DMS53 treated with DMSO at 0.1 percent for 48 hours (cell line): ENCODE data around the gene SRMS.
"Not testable (repeated sequence)": the region's sequence is repeated elsewhere in the genome, so short reads cannot be mapped to it uniquely, and the experiment has no call there.

ENCODE experiments used
- DNase-seq: peaks from one replicate; lab custom pipeline; 2025; ENCODE audit not compliant: unreplicated experiment; lab: John Stamatoyannopoulos, UW

Gene SRMS

DNA sequence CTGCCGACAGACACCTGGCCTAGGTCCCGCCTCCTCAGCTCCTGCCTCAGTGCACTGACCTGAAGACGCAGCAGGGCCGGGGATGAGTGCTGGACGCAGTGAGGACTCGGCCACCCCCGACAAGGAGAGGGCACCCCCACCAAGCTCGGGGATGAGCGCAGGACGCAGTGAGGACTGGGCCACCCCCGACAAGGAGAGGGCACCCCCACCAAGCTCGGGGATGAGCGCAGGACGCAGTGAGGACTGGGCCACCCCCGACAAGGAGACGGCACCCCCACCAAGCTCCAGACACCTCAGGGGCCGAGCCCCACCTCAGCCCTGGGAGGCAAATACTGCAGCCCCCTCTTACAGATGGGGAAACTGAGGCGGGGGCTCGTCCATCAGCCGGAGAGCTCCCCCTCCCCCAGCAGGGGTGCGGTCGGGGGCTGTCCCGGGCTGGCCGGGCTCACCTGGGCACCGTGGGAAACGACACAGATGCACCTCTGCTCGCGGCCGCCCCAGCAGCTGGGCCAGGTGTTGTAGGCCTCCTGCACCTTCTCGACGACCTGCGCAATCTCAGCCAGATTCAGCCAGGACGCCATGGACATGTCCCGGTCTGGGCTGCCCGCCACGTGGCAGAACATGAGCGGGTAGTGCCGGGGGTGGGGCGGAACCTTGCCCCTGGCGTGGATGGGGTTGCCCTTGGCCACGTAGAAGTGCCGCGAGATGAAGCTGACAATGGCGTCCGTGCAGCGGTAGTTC lies 19.0 kb upstream of the SRMS start:
- DNase-seq, result no peak

DNA sequence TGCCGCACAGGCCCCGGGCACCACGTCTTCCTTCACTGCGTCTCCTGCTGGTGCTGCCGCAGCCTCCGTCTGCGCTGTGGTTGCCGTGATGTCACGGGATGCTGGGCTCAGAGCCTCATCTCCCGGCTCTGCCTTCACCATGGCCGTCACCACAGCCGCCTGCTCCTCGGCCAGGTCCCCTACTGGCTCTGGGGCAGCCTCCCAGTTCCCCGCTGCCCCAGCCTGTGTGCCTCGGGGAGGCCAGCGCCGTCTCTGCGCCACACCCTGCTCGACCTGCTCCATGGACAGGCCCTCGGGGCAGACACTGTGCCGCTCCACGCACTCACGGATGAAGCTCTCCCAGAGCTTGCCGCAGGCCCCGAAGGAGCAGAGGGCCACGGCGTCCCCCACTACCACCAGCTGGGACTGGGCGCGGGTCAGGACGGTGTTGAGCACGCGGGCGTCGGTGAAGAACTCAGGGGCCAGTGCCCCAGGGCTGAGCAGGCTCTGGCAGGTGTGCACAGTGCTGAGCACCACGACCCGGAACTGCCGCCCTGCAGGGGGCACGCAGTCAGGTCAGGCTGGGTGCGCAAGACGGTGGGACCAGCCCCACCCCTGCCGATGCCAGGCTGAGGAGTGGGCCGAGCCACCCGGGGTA lies 18.3 kb upstream of the SRMS start:
- no peak for DNase-seq

DNA sequence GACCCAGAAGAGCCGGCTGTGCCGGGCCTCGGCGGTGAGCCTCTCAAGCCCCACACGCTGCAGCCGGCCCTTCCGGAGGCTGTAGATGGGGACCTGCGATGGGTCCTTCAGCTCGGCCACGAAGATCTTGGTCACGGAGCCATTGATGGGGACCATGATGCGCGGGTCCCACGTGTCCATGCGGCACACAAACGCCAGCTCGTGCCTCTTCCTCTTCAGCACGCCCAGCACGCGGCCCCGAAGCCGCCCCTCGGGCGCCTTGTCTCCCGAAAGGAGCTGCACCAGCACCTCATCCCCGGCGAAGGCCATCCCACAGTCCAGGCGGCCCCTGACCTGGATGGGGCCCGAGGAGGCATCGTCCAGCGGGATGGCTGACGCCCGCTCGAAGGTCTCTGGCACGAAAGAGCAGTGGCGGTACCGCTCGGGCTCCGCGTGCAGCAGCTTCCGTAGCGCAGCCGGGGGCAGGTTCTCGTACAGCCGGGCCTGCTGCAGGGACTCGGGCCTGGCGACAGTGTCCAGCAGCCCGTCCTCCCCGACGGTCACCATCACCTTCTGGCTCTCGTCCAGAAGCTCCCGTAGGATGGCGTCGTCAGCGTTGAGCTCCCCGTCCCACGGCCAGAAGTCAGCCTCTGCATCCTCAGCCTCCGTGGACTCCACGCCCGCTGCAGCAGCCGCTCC lies 17.6 kb upstream of the SRMS start:
- DNase-seq, result no peak

DNA sequence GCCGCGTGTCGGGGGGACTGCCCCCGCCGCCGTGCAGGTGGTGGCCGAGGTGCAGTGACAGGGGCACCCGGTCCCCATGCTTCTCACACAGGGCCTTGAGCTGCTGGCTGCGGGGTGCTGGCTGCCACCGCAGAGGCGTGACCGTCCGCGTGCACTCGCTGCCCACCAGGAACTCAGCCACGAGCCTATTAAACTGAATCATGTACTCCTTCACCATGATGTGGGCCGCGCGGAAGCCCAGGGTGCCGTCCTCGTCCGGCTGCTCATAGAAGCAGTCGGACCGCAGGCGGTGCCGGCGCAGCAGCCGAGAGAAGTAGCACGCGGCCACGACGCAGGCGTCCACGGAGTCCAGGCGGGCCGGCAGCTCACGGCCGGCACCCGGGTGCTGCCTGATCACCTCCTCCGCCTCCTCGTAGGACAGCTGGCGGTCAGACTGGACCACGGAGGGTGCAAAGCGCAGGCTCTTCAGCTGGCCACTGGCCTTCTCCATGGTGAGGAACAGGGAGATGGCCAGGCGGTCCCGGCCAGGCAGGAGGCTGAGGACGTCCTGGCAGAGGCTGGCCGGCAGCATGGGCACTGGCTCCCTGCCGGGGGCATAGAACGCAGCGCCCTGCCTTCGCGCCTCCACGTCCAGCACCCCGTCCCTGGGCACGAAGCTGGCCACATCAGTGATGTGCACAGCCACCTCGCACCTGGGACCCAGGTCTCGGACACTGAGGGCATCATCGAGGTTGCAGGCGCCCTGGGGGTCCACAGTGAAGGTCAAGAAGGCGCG lies 16.7 kb upstream of the SRMS start:
- no peak for DNase-seq

DNA sequence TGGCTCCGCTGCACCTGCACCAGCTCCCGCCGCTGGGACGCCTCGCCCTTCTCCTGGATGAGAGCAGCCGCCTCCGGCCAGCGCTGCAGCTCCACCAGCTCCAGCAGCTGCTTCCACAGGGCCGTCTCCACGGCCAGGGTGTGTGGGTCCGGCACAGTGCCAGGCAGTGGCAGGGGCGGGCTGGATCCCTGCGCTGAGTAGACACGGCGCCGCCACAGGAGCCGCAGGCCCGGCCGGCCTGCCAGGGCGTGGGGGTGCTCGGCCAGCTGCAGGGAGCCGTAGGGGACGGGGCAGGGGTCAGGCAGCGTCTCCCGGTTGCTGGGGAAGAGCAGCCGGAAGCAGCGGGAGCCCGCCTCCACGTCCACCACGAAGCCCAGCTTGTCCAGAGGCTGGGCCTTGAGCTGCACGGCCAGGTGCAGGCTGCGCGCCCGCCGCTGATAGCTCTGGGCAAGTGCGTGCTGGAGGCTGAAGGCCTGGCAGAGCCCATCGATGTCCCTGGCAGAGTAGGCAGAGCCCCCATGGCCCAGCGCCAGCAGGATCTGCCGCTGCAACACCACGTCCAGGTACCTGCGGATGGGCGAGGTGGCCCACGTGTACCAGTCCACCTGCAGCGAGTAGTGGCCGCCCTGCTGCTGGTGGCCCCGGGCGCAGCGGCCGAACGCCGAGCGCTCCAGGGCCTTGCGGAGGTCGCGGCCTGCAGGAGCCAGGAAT lies 15.8 kb upstream of the SRMS start:
- no peak for DNase-seq

DNA sequence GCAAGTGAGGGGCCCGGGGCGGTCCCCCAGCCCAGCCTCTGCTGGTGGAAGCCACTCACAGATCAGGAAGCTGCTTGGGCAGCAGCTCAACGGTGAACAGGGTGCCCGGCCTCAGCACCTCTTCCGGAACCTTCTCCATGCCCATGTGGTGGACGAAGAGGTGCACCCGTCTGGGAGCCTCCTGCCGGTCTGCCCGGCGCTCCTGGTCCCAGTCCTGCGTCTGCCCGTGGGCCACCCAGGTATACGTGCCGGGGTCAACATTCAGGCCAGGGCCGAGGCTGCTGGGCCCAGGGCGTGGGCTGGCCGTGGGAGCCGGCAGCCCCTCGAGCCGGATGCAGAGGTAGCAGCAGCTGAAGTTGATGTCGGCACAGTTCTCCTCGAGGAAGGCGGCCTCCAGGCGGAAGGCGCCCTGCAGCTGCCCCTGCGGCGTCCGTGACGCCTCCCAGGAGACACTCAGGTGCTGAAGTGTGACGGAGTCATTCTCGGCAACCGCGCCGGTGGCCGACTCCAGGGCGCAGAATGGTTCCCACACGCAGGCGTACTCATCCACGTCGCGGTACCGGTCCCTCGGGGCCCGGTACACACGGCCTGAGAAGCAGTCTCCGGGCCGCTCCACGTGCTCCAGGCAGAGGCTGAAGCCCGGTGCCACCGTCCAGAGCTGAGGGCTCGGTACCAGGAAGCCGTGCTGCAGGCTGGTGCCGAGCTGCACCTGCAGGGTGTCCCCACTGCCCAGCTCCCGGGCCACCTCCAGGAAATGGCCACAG lies 15.1 kb upstream of the SRMS start:
- no peak for DNase-seq

DNA sequence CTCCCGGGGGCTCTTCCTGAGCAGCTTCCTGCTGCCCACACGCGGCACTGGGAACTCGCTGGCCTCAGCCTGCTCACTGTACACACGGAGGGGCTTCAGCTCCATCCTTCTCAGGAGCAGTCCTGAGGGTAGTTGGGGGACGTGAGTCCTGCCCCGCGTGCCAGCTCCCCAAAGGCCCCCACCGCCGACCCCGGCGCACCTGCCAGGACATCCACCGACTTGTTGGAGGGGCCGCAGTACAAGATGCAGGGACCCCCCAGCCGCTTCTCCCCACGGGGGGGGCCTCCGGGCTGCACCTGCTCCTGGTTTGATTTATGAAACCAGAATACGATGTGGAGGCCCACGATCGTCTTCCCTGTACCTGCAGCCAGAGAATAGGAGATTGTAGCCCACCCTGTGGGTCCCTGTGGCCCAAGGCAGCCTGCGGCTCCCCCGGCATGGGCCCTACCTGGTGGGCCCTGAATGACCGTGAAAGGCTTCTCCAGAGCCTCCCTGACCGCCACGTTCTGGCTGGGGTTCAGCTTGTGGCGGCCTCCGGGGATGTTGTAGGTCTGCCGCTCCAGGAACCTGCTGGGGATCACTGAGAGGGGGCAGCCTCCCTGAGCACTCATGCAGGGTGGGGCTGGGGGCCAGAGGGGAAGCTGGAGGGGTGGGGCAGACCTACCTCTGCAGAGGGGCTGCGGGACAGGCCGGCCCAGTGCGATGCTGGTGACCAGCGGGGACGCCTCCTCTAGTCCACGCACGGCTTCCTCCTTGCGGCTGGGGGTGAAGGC lies 14.3 kb upstream of the SRMS start:
- no peak for DNase-seq

DNA sequence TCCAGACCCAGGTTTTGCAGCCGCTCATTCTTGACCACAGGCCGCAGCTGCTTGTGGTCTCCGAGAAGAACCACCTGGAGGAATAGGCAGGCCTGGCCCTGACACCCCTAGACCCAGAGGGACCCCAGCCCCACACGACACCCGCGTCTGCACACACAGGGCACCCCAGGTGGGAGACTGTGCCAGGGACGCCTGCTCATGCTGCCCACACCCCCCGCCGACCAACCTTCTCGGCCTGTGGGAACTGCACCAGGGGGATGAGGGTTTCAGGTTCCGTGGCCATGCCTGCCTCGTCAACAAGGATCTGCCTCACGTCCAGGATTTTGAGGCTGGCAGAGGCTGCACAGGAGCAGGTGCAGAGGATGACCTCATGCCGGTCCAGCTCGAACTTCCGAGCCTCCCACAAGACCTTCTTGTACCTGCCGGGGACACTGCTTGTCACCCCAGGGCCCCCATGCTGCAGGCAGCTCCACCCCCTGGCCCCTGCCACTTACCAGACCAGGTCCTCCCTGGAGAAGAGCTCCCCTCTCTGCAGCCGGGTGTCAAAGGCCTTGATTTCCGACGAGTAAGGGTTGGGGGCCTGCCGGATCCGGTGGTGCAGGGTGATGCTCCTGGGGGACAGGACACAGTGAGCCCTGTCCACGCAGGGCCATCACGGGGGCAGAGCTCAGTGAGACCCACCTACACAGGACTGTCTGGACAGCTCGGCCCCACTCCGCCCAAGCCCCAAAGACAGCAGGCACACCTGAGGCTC lies 13.5 kb upstream of the SRMS start:
- no peak for DNase-seq

DNA sequence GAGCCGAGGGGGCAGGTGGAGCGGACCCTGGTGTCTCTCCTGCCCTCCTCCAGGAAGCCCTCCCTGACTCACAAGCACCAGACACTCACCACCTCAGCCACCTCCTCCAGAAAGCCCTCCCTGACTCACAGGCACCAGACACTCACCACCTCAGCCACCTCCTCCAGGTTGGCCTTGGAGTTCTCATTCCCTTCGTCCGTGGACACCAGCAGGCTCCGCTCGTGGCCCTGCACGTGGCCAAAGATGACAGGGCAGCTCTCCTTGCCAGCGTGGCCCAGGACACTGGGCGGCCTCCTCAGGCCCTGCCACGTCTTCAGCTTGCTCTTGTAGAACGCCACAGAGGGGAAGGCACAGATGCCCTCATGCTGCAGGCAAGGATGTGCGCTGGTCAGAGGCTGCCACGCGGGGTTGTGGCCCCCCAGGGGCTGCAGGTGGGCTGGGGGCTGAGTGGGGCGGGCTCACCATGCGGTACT lies 12.8 kb upstream of the SRMS start:
- no peak for DNase-seq

DNA sequence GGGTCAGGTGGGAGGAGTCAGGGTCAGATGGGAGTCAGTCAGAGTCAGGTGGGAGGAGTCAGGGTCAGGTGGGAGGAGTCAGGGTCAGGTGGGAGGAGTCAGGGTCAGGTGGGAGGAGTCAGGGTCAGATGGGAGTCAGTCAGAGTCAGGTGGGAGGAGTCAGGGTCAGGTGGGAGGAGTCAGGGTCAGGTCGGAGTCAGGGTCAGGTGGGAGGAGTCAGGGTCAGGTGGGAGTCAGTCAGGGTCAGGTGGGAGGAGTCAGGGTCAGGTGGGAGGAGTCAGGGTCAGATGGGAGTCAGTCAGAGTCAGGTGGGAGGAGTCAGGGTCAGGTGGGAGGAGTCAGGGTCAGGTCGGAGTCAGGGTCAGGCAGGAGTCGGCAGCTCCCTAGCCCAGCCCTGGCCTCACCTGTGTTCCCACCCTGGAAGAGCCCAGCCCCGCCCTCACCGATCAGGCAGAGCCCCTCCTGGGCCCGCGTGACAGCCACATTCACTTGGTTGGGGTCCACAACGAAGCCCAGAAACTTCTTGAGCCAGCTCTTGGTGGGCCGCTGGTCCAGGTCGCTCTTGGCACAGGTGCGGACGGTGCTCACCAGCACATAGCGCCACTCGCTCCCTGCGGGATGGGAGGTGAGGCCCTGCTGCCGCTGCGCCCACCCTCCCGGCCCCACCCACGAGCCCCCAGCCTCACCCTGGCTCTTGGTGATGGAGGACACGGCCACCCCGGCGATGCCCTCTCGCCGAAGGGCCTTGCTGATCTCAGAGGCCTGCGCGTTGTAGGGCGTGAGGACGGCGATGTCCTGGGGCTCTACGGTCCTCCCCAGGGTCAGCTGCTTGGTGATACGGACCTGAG lies 12.2 kb upstream of the SRMS start:
- not testable (repeated sequence) for DNase-seq

DNA sequence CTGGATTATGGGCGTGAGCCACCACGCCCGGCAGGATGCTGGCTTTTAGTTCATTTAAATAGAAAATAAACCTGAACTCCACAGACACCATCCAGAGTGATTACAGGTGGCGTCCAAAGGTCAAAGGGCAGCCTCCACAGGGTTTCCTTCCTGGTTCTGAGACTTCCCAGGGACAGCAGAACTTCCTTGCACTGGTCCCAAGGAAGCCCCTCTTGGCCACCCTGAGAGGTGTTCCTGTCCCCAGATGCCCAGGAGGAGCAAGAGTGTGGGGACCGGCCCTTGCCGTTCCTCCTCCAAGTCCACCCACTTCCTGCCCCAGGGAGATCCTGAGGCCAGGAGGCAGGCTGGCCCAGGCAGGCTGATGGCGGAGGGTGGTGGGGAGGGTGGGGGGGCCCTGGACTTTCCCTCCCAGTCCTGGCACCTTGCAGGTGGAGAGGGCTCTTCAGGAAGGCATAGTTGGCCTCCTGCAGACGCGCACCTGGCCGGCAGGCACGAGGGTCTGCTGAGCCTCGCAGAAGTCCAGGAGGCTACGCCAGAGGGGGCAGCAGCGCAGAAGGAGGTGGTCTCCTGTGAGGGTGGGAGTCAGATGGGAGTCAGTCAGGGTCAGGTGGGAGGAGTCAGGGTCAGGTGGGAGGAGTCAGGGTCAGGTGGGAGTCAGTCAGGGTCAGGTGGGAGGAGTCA lies 11.4 kb upstream of the SRMS start:
- DNase-seq, result no peak

DNA sequence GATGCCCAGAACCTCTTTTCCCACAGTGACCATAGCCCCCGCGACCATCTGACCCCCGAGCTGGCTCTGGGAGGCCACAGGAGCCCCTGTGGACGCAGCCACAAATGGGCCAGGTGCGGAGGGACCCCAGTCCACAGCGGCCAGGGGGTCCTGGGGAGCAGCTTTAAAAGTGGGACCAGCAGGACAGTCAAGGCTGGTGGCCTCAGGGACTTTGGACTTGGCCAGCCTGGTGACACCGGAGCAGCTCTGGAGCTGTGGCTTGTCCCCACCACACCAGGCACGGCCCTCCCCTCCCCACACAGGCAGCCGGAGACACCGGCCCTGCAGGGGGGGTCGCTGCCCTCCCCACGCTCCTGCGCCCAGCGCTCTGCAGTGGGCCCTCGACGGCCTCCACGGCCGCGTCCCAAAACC lies 9.9 kb upstream of the SRMS start:
- DNase-seq, result no peak

DNA sequence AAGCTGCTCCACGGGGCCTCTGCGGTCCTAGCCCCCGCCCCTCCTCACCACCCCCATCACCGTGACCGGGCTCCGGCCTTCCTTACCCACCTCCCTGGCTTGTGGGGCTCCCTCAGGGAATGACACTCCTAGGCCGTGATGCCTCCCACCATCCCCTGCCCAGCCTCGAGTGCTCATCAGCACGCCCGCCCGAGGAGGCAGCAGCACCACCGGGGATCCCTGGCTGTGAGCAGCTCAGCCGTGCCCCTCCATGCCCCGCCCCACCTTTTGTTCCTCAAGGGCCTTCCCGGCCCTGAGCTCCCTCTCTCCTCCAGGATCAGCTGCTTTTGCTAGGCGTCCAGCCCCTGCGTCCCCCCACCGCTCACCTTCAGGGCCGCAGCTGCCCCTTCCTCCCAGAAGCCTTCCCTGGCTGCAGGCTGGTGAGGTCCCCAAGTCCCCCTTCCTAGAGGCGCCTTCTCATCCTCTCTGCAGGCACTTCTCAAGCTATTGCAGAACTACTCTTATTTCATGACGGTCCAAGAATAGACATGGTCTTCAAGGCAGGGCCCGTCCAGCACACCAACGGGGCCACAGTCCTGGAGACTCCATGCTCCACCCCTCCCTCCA lies 9.4 kb upstream of the SRMS start:
- no peak for DNase-seq

DNA sequence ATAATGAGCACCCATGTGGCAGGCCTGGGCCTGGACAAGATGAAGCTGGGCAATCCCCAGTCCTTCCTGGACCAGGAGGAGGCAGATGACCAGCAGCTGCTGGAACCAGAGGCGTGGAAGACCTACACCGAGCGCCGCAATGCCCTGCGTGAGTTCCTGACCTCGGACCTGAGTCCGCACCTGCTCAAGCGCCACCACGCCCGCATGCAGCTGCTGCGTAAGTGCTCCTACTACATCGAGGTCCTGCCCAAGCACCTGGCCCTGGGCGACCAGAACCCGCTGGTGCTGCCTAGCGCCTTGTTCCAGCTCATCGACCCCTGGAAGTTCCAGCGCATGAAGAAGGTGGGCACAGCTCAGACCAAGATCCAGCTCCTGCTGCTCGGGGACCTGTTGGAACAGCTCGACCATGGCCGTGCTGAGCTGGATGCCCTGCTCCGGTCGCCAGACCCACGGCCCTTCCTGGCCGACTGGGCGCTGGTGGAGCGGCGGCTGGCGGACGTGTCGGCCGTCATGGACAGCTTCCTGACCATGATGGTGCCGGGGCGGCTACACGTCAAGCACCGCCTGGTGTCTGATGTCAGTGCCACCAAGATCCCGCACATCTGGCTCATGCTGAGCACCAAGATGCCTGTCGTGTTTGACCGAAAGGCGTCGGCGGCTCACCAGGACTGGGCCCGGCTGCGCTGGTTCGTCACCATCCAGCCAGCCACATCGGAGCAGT lies 8.3 kb upstream of the SRMS start:
- DNase-seq, result no peak

DNA sequence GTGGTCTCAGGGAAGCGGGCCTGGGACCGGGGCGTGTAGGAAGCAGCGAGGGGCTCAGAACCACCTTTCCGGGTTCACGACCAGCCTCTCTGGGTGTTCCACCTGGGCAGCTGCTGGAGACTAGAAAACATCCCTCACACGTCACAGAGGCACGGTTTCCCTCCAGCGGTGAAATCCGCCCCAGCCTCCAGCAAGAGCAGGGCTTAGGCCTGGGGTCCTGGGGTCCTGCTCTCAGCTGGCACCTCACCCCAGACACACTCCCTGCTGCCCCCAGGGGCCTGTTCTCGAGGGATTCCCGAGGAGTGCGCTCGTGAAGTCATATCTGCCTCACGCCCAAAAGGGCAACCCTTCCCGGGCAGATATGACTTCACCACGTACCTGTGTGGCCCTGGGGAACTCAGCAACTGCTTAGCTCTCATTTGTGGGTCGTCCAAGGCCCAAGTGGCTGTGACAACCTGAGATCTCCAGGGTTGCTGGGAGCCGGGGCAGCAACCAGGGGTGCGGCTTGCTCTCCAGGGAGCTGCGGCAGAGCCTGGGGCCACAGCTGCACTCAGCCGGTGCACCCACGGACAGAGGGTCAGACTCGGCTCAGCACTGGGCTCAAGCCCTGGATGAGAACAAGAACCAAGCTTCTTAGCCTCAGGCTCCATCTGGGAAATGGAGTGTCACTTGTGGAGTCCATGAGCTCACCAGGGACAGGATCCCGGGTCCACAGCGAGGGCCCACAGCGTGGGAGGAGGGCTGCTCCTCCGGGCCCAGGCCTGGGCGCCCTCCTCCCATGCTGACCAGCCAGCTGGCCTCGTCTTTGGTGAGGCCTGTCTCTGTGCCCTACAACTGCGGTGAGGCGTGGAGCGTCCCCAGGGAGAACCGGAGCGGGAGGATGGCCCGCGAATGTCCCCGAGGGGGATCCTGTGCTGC lies 7.1 kb upstream of the SRMS start:
- no peak for DNase-seq
